ENCODE data around the gene MIX23.

MIX23 gene

GRCh38 chr3:122353215-122353614 lies 29.8 kb downstream of the MIX23 start:
- DNase-seq (ENCODE audit: low read depth in 4 of 4, low spot score in 1 of 4): no peak

- DNase-seq (ENCODE audit: low read depth in 4 of 4, low spot score in 1 of 4): no peak
Measured at GRCh38 chr3:122351612-122352011, 31.4 kb downstream of the MIX23 start.

- no peak for DNase-seq (ENCODE audit: low read depth in 4 of 4, low spot score in 1 of 4)
Measured at GRCh38 chr3:122350814-122351418, 32.1 kb downstream of the MIX23 start.

GRCh38 chr3:122349171-122349570 lies 33.9 kb downstream of the MIX23 start:
- no peak for DNase-seq (ENCODE audit: low read depth in 4 of 4, low spot score in 1 of 4)

- no peak for DNase-seq (ENCODE audit: low read depth in 4 of 4, low spot score in 1 of 4)
Measured at GRCh38 chr3:122343654-122344053, 39.4 kb downstream of the MIX23 start.

- no peak for DNase-seq (ENCODE audit: low read depth in 4 of 4, low spot score in 1 of 4)
Measured at GRCh38 chr3:122342803-122343202, 40.2 kb downstream of the MIX23 start.

GRCh38 chr3:122332551-122332950 lies 50.5 kb downstream of the MIX23 start:
- no peak for DNase-seq (ENCODE audit: low read depth in 4 of 4, low spot score in 1 of 4)

- DNase-seq (ENCODE audit: low read depth in 4 of 4, low spot score in 1 of 4): no peak
Measured at GRCh38 chr3:122331886-122332285, 51.1 kb downstream of the MIX23 start.

- no peak for DNase-seq (ENCODE audit: low read depth in 4 of 4, low spot score in 1 of 4)
Measured at GRCh38 chr3:122325769-122326168, 57.3 kb downstream of the MIX23 start.

GRCh38 chr3:122324871-122325323 lies 58.1 kb downstream of the MIX23 start, which contains the start of gene CSTA:
CSTA (plus strand) TSS chr3:122325248; CDS start chr3:122325293, 45 bp downstream.
- DNase-seq (ENCODE audit: low read depth in 4 of 4, low spot score in 1 of 4): no peak

- no peak for DNase-seq (ENCODE audit: low read depth in 4 of 4, low spot score in 1 of 4)
Measured at GRCh38 chr3:122322095-122323075, 60.6 kb downstream of the MIX23 start.

GRCh38 chr3:122318620-122319019 lies 64.4 kb downstream of the MIX23 start:
- no peak for DNase-seq (ENCODE audit: low read depth in 4 of 4, low spot score in 1 of 4)

GRCh38 chr3:122316368-122316767 lies 66.7 kb downstream of the MIX23 start:
- DNase-seq (ENCODE audit: low read depth in 4 of 4, low spot score in 1 of 4): no peak

GRCh38 chr3:122315619-122316018 lies 67.4 kb downstream of the MIX23 start:
- no peak for DNase-seq (ENCODE audit: low read depth in 4 of 4, low spot score in 1 of 4)

GRCh38 chr3:122314228-122314876 lies 68.7 kb downstream of the MIX23 start:
- DNase-seq (ENCODE audit: low read depth in 4 of 4, low spot score in 1 of 4): no peak

GRCh38 chr3:122313281-122313680 lies 69.8 kb downstream of the MIX23 start:
- no peak for DNase-seq (ENCODE audit: low read depth in 4 of 4, low spot score in 1 of 4)

- no peak for DNase-seq (ENCODE audit: low read depth in 4 of 4, low spot score in 1 of 4)
Measured at GRCh38 chr3:122312826-122313225, 70.2 kb downstream of the MIX23 start.

GRCh38 chr3:122310361-122310760 lies 72.7 kb downstream of the MIX23 start:
- no peak for DNase-seq (ENCODE audit: low read depth in 4 of 4, low spot score in 1 of 4)
